Cardiac fibroblast (primary cell): ENCODE data around the gene TM4SF18.

Source experiments
- DNase-seq, 2 donors: peaks; one replicate each; pipeline versions ENCODE4 v3.0.0 to v3.0.0-alpha.2; 2010; ENCODE audit warnings: low read depth in 2 of 2
- H3K4me3 ChIP-seq, 2 donors: replicated peaks in 1 of 2; 1 replicate in 1 of 2; 2 replicates in 1 of 2; pipeline ENCODE4 v1.5.1; 2011; ENCODE audit warnings: low read depth in 2 of 2, low read length in 2 of 2, mild to moderate bottlenecking in 2 of 2, moderate library complexity in 1 of 2
- TF ChIP-seq, protein P1 (sequence below): IDR thresholded peaks from one replicate; pipeline ENCODE4 v1.5.1; 2011; ENCODE audit warnings: low read depth, mild to moderate bottlenecking, low read length, inconsistent platforms

The TM4SF18 gene

DNA sequence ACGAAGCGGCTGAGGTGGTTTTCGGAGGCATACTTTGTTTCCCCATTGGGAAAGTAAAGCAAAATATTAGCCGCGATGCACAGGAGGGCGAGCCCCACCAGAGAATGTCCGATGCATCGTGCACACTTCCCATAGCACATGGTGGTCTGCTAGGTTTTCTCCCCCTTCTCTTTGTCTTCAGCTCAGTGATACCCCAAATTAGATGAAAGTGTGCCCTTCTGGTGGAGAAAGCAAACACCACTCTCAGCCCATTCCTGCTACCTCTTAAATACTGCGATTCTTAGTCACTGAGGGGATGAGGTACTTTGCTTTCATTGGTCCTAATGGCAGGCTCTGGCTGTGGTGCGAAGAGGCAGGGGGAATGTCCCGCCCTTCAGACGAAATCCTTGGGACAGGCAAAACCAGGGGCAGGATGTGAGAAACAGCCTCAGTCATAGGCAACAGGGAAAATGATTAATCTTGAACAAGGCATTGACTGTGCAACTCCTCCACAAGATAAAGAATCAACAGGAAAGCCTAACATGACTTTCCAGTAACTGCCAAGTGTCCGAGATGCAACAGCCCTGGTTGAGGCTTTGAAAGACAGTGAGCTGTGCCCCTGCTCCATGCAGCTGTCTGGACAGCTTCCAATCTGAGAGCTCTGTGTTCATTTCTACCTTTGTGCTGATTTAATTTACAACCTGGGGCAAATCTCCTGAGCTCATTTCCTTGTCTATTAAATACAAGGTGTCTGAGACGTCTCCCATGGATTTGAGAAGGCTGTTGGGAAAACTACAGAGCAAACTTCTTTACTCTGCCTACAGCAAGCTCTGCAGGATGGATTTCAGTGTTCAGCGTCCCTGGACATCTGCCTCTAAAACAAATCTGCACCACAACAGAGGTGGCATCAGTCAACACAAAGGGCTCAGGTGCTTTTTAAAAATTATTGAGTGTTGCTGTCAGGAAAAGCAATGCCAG lies 44.2 kb upstream of the TM4SF18 start, which contains the start of gene TM4SF1:
TM4SF1 (minus strand) TSS at position 242 of the 957 bp plus-strand sequence; CDS start at position 140, 102 bp downstream.
- peak; percentile 98 to 99 for DNase-seq
- TF ChIP-seq, protein P1, sequence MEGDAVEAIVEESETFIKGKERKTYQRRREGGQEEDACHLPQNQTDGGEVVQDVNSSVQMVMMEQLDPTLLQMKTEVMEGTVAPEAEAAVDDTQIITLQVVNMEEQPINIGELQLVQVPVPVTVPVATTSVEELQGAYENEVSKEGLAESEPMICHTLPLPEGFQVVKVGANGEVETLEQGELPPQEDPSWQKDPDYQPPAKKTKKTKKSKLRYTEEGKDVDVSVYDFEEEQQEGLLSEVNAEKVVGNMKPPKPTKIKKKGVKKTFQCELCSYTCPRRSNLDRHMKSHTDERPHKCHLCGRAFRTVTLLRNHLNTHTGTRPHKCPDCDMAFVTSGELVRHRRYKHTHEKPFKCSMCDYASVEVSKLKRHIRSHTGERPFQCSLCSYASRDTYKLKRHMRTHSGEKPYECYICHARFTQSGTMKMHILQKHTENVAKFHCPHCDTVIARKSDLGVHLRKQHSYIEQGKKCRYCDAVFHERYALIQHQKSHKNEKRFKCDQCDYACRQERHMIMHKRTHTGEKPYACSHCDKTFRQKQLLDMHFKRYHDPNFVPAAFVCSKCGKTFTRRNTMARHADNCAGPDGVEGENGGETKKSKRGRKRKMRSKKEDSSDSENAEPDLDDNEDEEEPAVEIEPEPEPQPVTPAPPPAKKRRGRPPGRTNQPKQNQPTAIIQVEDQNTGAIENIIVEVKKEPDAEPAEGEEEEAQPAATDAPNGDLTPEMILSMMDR = peak; percentile 3
- H3K4me3 ChIP-seq = peak within 1 kb of the TSS; percentile 62 to 76

DNA sequence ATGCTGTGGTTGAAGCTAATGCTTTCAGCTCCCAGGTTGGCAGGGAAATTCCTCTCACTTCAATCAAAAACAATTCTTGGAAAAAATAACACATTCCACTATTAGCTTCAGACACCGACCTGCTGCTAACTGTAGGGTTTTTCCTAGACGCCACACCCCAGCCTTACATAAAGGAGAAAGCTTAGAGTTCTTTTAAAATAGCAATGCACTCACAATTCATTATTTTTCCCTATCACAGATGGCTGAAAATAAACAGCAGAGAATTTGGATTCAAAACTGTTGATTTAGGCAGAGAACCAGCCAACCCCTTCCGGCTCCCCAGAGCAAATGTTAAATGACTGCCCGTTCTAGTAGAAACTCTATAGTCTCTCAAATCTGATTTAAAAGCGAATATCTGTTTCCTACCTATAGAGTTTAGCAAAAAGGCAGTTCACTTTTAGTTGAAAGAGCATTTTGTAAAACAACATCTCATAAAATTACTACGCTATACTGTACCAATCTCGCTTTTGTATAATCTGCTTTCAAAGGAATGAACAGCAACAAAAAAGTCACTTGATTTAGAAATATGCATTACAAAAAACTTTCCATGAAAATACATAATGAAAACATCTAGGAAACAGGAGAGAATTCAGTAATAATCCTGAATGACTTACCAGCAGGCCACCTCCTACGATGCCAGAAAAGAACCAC lies 43.4 kb upstream of the TM4SF18 start:
- DNase-seq = peak; percentile 55 to 65
- TF ChIP-seq, protein P1 = no peak
- peak overlapping the region; percentile 62 to 76 for H3K4me3 ChIP-seq

DNA sequence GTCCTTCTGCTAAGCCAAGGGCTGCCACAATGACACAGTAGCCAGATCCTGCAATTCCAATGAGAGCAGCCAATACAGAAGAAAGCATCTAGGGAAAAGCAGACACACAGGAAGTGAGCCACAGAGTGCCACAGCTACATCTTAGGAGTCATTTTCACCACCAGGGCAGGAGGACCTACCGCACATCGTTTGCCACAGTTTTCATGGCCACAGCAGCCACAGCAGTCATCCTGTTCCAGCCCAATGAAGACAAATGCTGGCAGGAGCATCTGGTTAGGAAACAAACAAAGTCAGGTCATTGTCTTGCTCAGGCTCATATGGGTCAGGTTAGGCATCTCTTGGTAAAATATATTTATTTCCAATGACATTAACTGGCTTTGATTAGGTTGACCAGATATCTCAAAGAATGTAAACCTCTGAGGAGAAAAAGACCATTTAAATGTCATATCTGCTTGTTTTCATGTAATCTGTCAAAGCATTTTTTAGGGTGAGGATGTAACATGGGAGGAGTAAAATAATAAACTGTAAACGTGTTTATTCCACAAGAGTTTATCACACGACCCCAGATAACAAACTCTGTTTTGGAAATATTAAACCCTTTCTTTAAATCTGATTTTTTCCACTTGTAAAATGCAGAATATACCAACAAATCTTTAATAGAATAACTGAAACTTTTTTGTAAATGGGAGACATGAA lies 42.2 kb upstream of the TM4SF18 start:
- H3K4me3 ChIP-seq = peak overlapping the region; percentile 62 to 76

DNA sequence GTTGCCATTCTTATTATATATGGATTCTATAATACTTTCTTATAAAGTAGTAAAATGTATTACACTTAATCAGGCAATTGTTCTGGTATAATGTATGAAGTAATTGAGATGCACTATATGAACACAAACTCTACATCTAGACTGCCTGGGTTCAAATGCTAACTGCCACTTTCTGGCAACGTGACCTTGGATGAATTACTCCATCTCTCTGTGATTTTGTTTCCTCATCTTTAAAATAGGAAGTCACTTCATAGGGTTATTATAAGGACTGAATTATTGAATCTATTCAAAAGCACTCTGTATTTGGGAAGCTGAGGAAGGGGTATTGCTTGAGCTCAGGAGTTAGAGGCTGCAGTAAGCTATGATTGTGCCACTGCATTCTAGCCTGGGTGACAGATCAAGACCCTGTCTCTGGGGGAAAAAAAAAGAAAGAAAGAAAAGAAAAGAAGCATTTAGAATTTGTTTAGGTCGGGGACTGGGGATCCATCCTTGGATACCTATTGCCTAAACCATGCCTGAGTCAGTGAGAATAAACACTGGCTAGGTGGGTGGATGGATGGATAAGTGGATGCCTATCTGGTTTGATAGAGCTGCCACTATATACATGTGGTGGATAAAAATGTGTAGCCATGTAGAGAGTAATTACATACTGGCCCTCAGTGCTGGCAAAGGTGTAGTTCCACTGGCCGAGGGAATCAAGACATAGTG lies 41.5 kb upstream of the TM4SF18 start:
- TF ChIP-seq, protein P1 = no peak
- H3K4me3 ChIP-seq = peak overlapping the region; percentile 62 to 76
- DNase-seq = no peak

More for the DNA sequence above, 42.2 kb upstream of the TM4SF18 start:
- TF ChIP-seq, protein P1 = no peak
- peak; percentile 51 to 61 for DNase-seq

DNA sequence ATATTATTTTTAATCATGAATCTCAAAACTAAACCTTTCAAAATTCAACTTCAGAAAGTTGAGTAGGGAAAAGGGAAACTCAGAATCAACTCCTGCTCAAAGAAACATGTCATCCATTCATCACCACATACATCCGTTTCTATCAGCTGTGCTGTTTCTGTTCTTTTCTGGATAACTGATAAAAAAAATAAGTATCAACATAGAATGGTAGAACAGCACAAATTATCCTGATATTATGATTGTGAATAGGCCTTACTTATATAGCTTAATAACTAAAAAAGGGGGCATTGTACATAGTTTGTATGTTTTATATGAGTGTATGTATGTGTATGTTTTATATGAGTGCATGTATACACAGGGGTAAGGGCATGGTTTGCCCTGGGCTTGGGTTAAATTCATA lies 41.0 kb upstream of the TM4SF18 start:
- TF ChIP-seq, protein P1 = no peak
- peak overlapping the region; percentile 9 to 76 for H3K4me3 ChIP-seq

More for the DNA sequence above, 41.0 kb upstream of the TM4SF18 start:
- DNase-seq = peak in 1 of 2 donors; percentile 25
